ENCODE results near the gene CHI3L2.

CHI3L2 gene

GRCh38 chr1:111225091-111225490 lies 2.4 kb upstream of the CHI3L2 start:
- H3K9me3 ChIP-seq (ENCODE audit: control insufficient read depth, low read depth, low read length): no peaks in the 10 kb centered on the region
- no peak overlapping the region for H3K27ac ChIP-seq (ENCODE audit: low read length)
- no peak overlapping the region for H3K9ac ChIP-seq (ENCODE audit: low read length)
- H3K4me3 ChIP-seq (ENCODE audit: low read length): no peak overlapping the region
- H3K4me1 ChIP-seq (ENCODE audit: control insufficient read depth, low read depth, low read length): peaks cover 13% of the 10 kb centered on the region
- H3K36me3 ChIP-seq (ENCODE audit: control insufficient read depth, low read depth, low read length): no peaks in the 10 kb centered on the region
- no peaks in the 10 kb centered on the region for H3K27me3 ChIP-seq (ENCODE audit: control insufficient read depth, insufficient read depth, low read length)

GRCh38 chr1:111225717-111226400 lies 1.7 kb upstream of the CHI3L2 start:
- no peaks in the 10 kb centered on the region for H3K36me3 ChIP-seq (ENCODE audit: control insufficient read depth, low read depth, low read length)
- H3K9ac ChIP-seq (ENCODE audit: low read length): no peak overlapping the region
- H3K4me3 ChIP-seq (ENCODE audit: low read length): no peak overlapping the region
- H3K27ac ChIP-seq (ENCODE audit: low read length): no peak overlapping the region
- H3K9me3 ChIP-seq (ENCODE audit: control insufficient read depth, low read depth, low read length): no peaks in the 10 kb centered on the region
- H3K27me3 ChIP-seq (ENCODE audit: control insufficient read depth, insufficient read depth, low read length): no peaks in the 10 kb centered on the region
- peaks cover 10% of the 10 kb centered on the region for H3K4me1 ChIP-seq (ENCODE audit: control insufficient read depth, low read depth, low read length)

- Histone ChIP-seq H3K27me3 (ENCODE audit: control insufficient read depth, insufficient read depth, low read length) (no peaks in the 10 kb centered on the region), H3K9ac (ENCODE audit: low read length) (no peak overlapping the region), H3K9me3 (ENCODE audit: control insufficient read depth, low read depth, low read length) (no peaks in the 10 kb centered on the region), H3K4me1 (ENCODE audit: control insufficient read depth, low read depth, low read length) (peaks cover 6% of the 10 kb centered on the region), H3K36me3 (ENCODE audit: control insufficient read depth, low read depth, low read length) (no peaks in the 10 kb centered on the region), H3K27ac (ENCODE audit: low read length) (no peak overlapping the region), H3K4me3 (ENCODE audit: low read length) (no peak overlapping the region)
Observed at GRCh38 chr1:111227851-111228747, 586 bp downstream of the CHI3L2 start.

- Histone ChIP-seq H3K27ac (ENCODE audit: low read length) (no peak overlapping the region), H3K9ac (ENCODE audit: low read length) (no peak overlapping the region), H3K4me3 (ENCODE audit: low read length) (no peak overlapping the region), H3K9me3 (ENCODE audit: control insufficient read depth, low read depth, low read length) (no peaks in the 10 kb centered on the region), H3K27me3 (ENCODE audit: control insufficient read depth, insufficient read depth, low read length) (no peaks in the 10 kb centered on the region), H3K36me3 (ENCODE audit: control insufficient read depth, low read depth, low read length) (no peaks in the 10 kb centered on the region), H3K4me1 (ENCODE audit: control insufficient read depth, low read depth, low read length) (peaks cover 6% of the 10 kb centered on the region)
Observed at GRCh38 chr1:111228748-111229126, 1.2 kb downstream of the CHI3L2 start.

- no peak overlapping the region for H3K9ac ChIP-seq (ENCODE audit: low read length)
- H3K27me3 ChIP-seq (ENCODE audit: control insufficient read depth, insufficient read depth, low read length): no peaks in the 10 kb centered on the region
- no peaks in the 10 kb centered on the region for H3K9me3 ChIP-seq (ENCODE audit: control insufficient read depth, low read depth, low read length)
- no peaks in the 10 kb centered on the region for H3K4me1 ChIP-seq (ENCODE audit: control insufficient read depth, low read depth, low read length)
- H3K4me3 ChIP-seq (ENCODE audit: low read length): no peak overlapping the region
- H3K36me3 ChIP-seq (ENCODE audit: control insufficient read depth, low read depth, low read length): no peaks in the 10 kb centered on the region
- H3K27ac ChIP-seq (ENCODE audit: low read length): no peak overlapping the region
Observed at GRCh38 chr1:111232134-111232533, 4.6 kb downstream of the CHI3L2 start.

GRCh38 chr1:111234258-111234657 lies 6.7 kb downstream of the CHI3L2 start:
- H3K27me3 ChIP-seq (ENCODE audit: control insufficient read depth, insufficient read depth, low read length): no peaks in the 10 kb centered on the region
- no peaks in the 10 kb centered on the region for H3K36me3 ChIP-seq (ENCODE audit: control insufficient read depth, low read depth, low read length)
- H3K4me1 ChIP-seq (ENCODE audit: control insufficient read depth, low read depth, low read length): no peaks in the 10 kb centered on the region
- no peaks in the 10 kb centered on the region for H3K9me3 ChIP-seq (ENCODE audit: control insufficient read depth, low read depth, low read length)
- no peak overlapping the region for H3K9ac ChIP-seq (ENCODE audit: low read length)
- H3K4me3 ChIP-seq (ENCODE audit: low read length): no peak overlapping the region
- no peak overlapping the region for H3K27ac ChIP-seq (ENCODE audit: low read length)

GRCh38 chr1:111234866-111235265 lies 7.4 kb downstream of the CHI3L2 start:
- Histone ChIP-seq H3K9ac (ENCODE audit: low read length) (no peak overlapping the region), H3K27ac (ENCODE audit: low read length) (no peak overlapping the region), H3K27me3 (ENCODE audit: control insufficient read depth, insufficient read depth, low read length) (no peaks in the 10 kb centered on the region), H3K36me3 (ENCODE audit: control insufficient read depth, low read depth, low read length) (no peaks in the 10 kb centered on the region), H3K9me3 (ENCODE audit: control insufficient read depth, low read depth, low read length) (no peaks in the 10 kb centered on the region), H3K4me1 (ENCODE audit: control insufficient read depth, low read depth, low read length) (no peaks in the 10 kb centered on the region), H3K4me3 (ENCODE audit: low read length) (no peak overlapping the region)

- Histone ChIP-seq H3K4me1 (ENCODE audit: control insufficient read depth, low read depth, low read length) (no peaks in the 10 kb centered on the region), H3K9ac (ENCODE audit: low read length) (no peak overlapping the region), H3K4me3 (ENCODE audit: low read length) (no peak overlapping the region), H3K9me3 (ENCODE audit: control insufficient read depth, low read depth, low read length) (no peaks in the 10 kb centered on the region), H3K36me3 (ENCODE audit: control insufficient read depth, low read depth, low read length) (no peaks in the 10 kb centered on the region), H3K27me3 (ENCODE audit: control insufficient read depth, insufficient read depth, low read length) (no peaks in the 10 kb centered on the region), H3K27ac (ENCODE audit: low read length) (no peak overlapping the region)
Observed at GRCh38 chr1:111236379-111236778, 8.9 kb downstream of the CHI3L2 start.

- no peaks in the 10 kb centered on the region for H3K36me3 ChIP-seq (ENCODE audit: control insufficient read depth, low read depth, low read length)
- H3K27me3 ChIP-seq (ENCODE audit: control insufficient read depth, insufficient read depth, low read length): no peaks in the 10 kb centered on the region
- no peak overlapping the region for H3K4me3 ChIP-seq (ENCODE audit: low read length)
- H3K9me3 ChIP-seq (ENCODE audit: control insufficient read depth, low read depth, low read length): no peaks in the 10 kb centered on the region
- H3K9ac ChIP-seq (ENCODE audit: low read length): no peak overlapping the region
- H3K4me1 ChIP-seq (ENCODE audit: control insufficient read depth, low read depth, low read length): no peaks in the 10 kb centered on the region
- no peak overlapping the region for H3K27ac ChIP-seq (ENCODE audit: low read length)
Observed at GRCh38 chr1:111236806-111237205, 9.3 kb downstream of the CHI3L2 start.

- no peak overlapping the region for H3K9ac ChIP-seq (ENCODE audit: low read length)
- H3K4me3 ChIP-seq (ENCODE audit: low read length): no peak overlapping the region
- H3K36me3 ChIP-seq (ENCODE audit: control insufficient read depth, low read depth, low read length): no peaks in the 10 kb centered on the region
- no peaks in the 10 kb centered on the region for H3K27me3 ChIP-seq (ENCODE audit: control insufficient read depth, insufficient read depth, low read length)
- no peak overlapping the region for H3K27ac ChIP-seq (ENCODE audit: low read length)
- H3K4me1 ChIP-seq (ENCODE audit: control insufficient read depth, low read depth, low read length): no peaks in the 10 kb centered on the region
- H3K9me3 ChIP-seq (ENCODE audit: control insufficient read depth, low read depth, low read length): no peaks in the 10 kb centered on the region
Observed at GRCh38 chr1:111238056-111238795, 10.7 kb downstream of the CHI3L2 start.

- Histone ChIP-seq H3K4me3 (ENCODE audit: low read length) (no peak overlapping the region), H3K27ac (ENCODE audit: low read length) (no peak overlapping the region), H3K9me3 (ENCODE audit: control insufficient read depth, low read depth, low read length) (no peaks in the 10 kb centered on the region), H3K36me3 (ENCODE audit: control insufficient read depth, low read depth, low read length) (no peaks in the 10 kb centered on the region), H3K4me1 (ENCODE audit: control insufficient read depth, low read depth, low read length) (no peaks in the 10 kb centered on the region), H3K9ac (ENCODE audit: low read length) (no peak overlapping the region), H3K27me3 (ENCODE audit: control insufficient read depth, insufficient read depth, low read length) (no peaks in the 10 kb centered on the region)
Observed at GRCh38 chr1:111241797-111242196, 14.3 kb downstream of the CHI3L2 start.
